DOHH2 (cell line): ENCODE measurements around the gene CBARP.
"Not testable (repeated sequence)": the region's sequence is repeated elsewhere in the genome, so short reads cannot be mapped to it uniquely, and the experiment has no call there.

Experiments
- H3F3A ChIP-seq: fragments of 200-600 bp; sonication (generic), shearing (Covaris generic); 2 replicates; pipeline ENCODE4 v1.6.0; 2016; ENCODE audit warnings: antibody characterized with exemption, mild to moderate bottlenecking; ENCODE audit not compliant: control insufficient read depth, insufficient read depth
- H3K27ac ChIP-seq: fragments of 200-600 bp; sonication (generic); 2 replicates; pipeline ENCODE4 v1.5.1; 2014; ENCODE audit warnings: low read depth, mild to moderate bottlenecking, low read length, moderate library complexity
- H3K27me3 ChIP-seq: fragments of 200-600 bp; sonication (generic); 2 replicates; pipeline ENCODE4 v1.6.1; 2014; ENCODE audit warnings: mild to moderate bottlenecking, low read length, mixed read lengths; ENCODE audit not compliant: control insufficient read depth
- H3K36me3 ChIP-seq: fragments of 200-600 bp; sonication (generic); 2 replicates; pipeline ENCODE4 v1.6.1; 2014; ENCODE audit warnings: mild to moderate bottlenecking, low read length, moderate library complexity, mixed read lengths; ENCODE audit not compliant: control insufficient read depth
- H3K4me1 ChIP-seq: fragments of 200-600 bp; sonication (generic); 2 replicates; pipeline ENCODE4 v1.6.1; 2014; ENCODE audit warnings: mild to moderate bottlenecking, low read length, mixed read lengths; ENCODE audit not compliant: control insufficient read depth
- H3K4me2 ChIP-seq: fragments of 200-600 bp; sonication (generic); 2 replicates; pipeline ENCODE4 v1.6.0; 2014; ENCODE audit warnings: mild to moderate bottlenecking, low read length, moderate library complexity
- H3K4me3 ChIP-seq: fragments of 200-600 bp; sonication (generic); 2 replicates; pipeline ENCODE4 v1.5.1; 2014; ENCODE audit warnings: mild to moderate bottlenecking, low read length, mixed read lengths
- H3K79me2 ChIP-seq: fragments of 200-600 bp; sonication (generic); 2 replicates; pipeline ENCODE4 v1.6.1; 2014; ENCODE audit warnings: mild to moderate bottlenecking, low read length, mixed read lengths; ENCODE audit not compliant: control insufficient read depth
- H3K9me2 ChIP-seq: fragments of 200-600 bp; sonication (generic); replicated peaks from 2 replicates; pipeline ENCODE4 v1.6.1; 2014; ENCODE audit warnings: mild to moderate bottlenecking, low read length, mixed read lengths; ENCODE audit not compliant: control insufficient read depth
- H3K9me3 ChIP-seq: fragments of 200-600 bp; sonication (generic); 2 replicates; pipeline ENCODE4 v1.6.1; 2014; ENCODE audit warnings: antibody characterized with exemption, low read length, mixed read lengths; ENCODE audit not compliant: control insufficient read depth, insufficient read depth
- H4K20me1 ChIP-seq: fragments of 200-600 bp; sonication (generic); 2 replicates; pipeline ENCODE4 v1.6.0; 2014; ENCODE audit warnings: low read depth, mild to moderate bottlenecking, antibody characterized with exemption, low read length, moderate library complexity; ENCODE audit not compliant: control insufficient read depth, insufficient read depth
- CTCF ChIP-seq: fragments of 200-600 bp; sonication (generic); IDR thresholded peaks from one replicate; pipeline ENCODE4 v1.5.1; 2014; ENCODE audit warnings: antibody characterized with exemption, mild to moderate bottlenecking, low read depth, low read length; ENCODE audit not compliant: poor library complexity, severe bottlenecking
- EZH2phosphoT487 ChIP-seq: fragments of 200-600 bp; sonication (generic); IDR thresholded peaks from 2 replicates; pipeline ENCODE4 v1.6.1; 2017; ENCODE audit warnings: borderline replicate concordance, mild to moderate bottlenecking, antibody characterized with exemption, low read length, moderate library complexity, mixed read lengths

Gene CBARP

GRCh38 chr19:1205114-1206099 lies 32.4 kb downstream of the CBARP start, which contains the start of gene STK11:
TSS of gene STK11 (plus strand) at chr19:1205778. CDS start at chr19:1206914, 1,136 bp downstream.
- Histone ChIP-seq H3K4me2 (peak within 1 kb of the TSS; percentile 100), H3K79me2 (peaks cover 44% of the 10 kb centered on the region), H4K20me1 (no peaks in the 10 kb centered on the region), H3K36me3 (peaks cover 29% of the 10 kb centered on the region), H3K9me3 (no peaks in the 10 kb centered on the region), H3K4me3 (peak within 1 kb of the TSS; percentile 88), H3F3A (no peaks in the 10 kb centered on the region), H3K27ac (peak within 1 kb of the TSS; percentile 62), H3K9me2 (no peaks in the 10 kb centered on the region), H3K4me1 (peaks cover 22% of the 10 kb centered on the region), H3K27me3 (no peaks in the 10 kb centered on the region)
- TF ChIP-seq EZH2phosphoT487: no peak
- TF ChIP-seq CTCF: no peak

GRCh38 chr19:1200614-1201013 lies 37.2 kb downstream of the CBARP start:
- not testable (repeated sequence) for H3K27me3 ChIP-seq, H3K4me3 ChIP-seq, H3F3A ChIP-seq, H3K79me2 ChIP-seq, H3K4me2 ChIP-seq, H4K20me1 ChIP-seq, H3K9me3 ChIP-seq, H3K27ac ChIP-seq, H3K36me3 ChIP-seq, H3K9me2 ChIP-seq
- peaks cover 16% of the 10 kb centered on the region for H3K4me1 ChIP-seq

DNA sequence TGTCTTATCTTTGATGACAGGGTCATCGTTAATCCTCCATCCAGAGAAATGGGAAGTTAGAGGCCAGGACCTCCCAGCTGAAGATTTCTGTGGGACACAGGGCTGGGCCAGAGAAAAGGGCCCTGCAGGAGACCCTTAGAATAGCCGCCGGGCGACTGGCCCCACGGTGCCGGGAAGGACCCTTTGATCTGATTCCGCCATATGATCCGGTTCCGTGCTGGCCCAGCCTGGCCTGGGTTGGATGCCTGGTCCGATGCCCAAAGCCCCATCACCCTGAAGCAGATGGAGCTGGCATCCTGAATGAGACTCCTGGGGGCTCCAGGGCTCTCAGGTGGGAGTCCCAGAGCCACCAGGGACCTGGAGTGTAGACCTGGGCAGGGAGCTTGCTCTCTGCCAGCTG lies 38.3 kb downstream of the CBARP start:
- no peak overlapping the region for H3K27ac ChIP-seq
- H3K4me2 ChIP-seq: no peak overlapping the region
- no peaks in the 10 kb centered on the region for H3F3A ChIP-seq
- no peak overlapping the region for H3K4me3 ChIP-seq
- no peaks in the 10 kb centered on the region for H3K9me2 ChIP-seq
- no peaks in the 10 kb centered on the region for H3K36me3 ChIP-seq
- TF ChIP-seq CTCF: no peak
- TF ChIP-seq EZH2phosphoT487: no peak
- H3K79me2 ChIP-seq: no peaks in the 10 kb centered on the region
- H4K20me1 ChIP-seq: no peaks in the 10 kb centered on the region
- H3K27me3 ChIP-seq: no peaks in the 10 kb centered on the region
- H3K4me1 ChIP-seq: peaks cover 9% of the 10 kb centered on the region
- no peaks in the 10 kb centered on the region for H3K9me3 ChIP-seq

DNA sequence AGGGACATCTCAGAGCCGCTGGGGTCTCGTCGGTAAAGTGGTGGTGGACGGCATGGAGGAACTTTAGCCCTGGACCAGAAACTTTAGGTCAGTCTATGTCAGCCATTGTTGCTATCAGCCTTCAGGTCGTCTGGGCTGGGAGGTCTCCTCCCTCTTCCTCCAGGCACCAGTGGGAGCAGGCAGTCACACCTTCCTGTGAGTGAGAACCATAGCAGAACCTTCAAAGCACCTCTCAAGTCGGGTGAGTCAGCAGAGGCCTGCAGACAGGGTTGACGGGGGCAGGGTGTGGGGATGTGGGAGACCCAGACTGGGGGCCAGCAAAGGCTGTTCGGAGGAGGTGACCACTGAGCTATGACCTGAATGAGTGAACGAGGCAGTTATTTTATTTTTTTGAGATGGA lies 48.4 kb downstream of the CBARP start:
- Histone ChIP-seq H3K36me3 (no peaks in the 10 kb centered on the region), H3K27ac (no peak overlapping the region), H3K79me2 (no peaks in the 10 kb centered on the region), H4K20me1 (no peaks in the 10 kb centered on the region), H3K9me2 (no peaks in the 10 kb centered on the region), H3K4me1 (no peaks in the 10 kb centered on the region), H3K4me2 (no peak overlapping the region), H3K27me3 (peaks cover 8% of the 10 kb centered on the region), H3F3A (no peaks in the 10 kb centered on the region), H3K4me3 (no peak overlapping the region), H3K9me3 (no peaks in the 10 kb centered on the region)
- TF ChIP-seq CTCF (no peak), EZH2phosphoT487 (no peak)
